GM18508 (cell line): ENCODE measurements around the gene IAPP.
"Not testable (repeated sequence)": the region's sequence is repeated elsewhere in the genome, so short reads cannot be mapped to it uniquely, and the experiment has no call there.

Experiments used
- ATAC-seq: cut with Tn5 transposase; IDR thresholded peaks from one replicate; pipeline ENCODE4 v1.9.1; 2021; ENCODE audit warnings: moderate number of reproducible peaks; ENCODE audit not compliant: insufficient read depth, unreplicated experiment

Gene IAPP

GRCh38 chr12:21370845-21371449, 1.8 kb upstream of the IAPP start:
- no peak for ATAC-seq

GRCh38 chr12:21379218-21379617, 6.5 kb downstream of the IAPP start:
- ATAC-seq = no peak

- ATAC-seq = not testable (repeated sequence)
Observed at GRCh38 chr12:21381320-21381719, 8.6 kb downstream of the IAPP start.

- no peak for ATAC-seq
Observed at GRCh38 chr12:21384261-21384660, 11.6 kb downstream of the IAPP start.

GRCh38 chr12:21387174-21387573, 14.5 kb downstream of the IAPP start:
- no peak for ATAC-seq

GRCh38 chr12:21392384-21392783, 19.7 kb downstream of the IAPP start:
- no peak for ATAC-seq

GRCh38 chr12:21394828-21395626, 22.3 kb downstream of the IAPP start:
- ATAC-seq = not testable (repeated sequence)

- ATAC-seq = no peak
Observed at GRCh38 chr12:21413369-21414277, 40.9 kb downstream of the IAPP start.

- ATAC-seq = no peak
Observed at GRCh38 chr12:21416511-21417121, 43.9 kb downstream of the IAPP start.

- not testable (repeated sequence) for ATAC-seq
Observed at GRCh38 chr12:21418398-21418797, 45.7 kb downstream of the IAPP start.

- not testable (repeated sequence) for ATAC-seq
Observed at GRCh38 chr12:21419009-21419699, 46.5 kb downstream of the IAPP start.

GRCh38 chr12:21428241-21428640, 55.5 kb downstream of the IAPP start:
- no peak for ATAC-seq
